HEK293T (cell line): Measurements from ENCODE around the gene CCL11.

ENCODE experiments used
- CTCF ChIA-PET: fragments of 350-600 bp; formaldehyde crosslinking; extraction: SDS; loops from one replicate; lab custom pipeline; 2021; ENCODE audit warnings: antibody characterized with exemption, inconsistent platforms; lab: Yijun Ruan, JAX
- POLR2A ChIA-PET: fragments of 350-600 bp; formaldehyde crosslinking; extraction: SDS; loops from one replicate; lab custom pipeline; 2020; ENCODE audit warnings: antibody characterized with exemption, inconsistent platforms; lab: Yijun Ruan, JAX
- DNase-seq: peaks from one replicate; pipeline ENCODE4 v3.0.0; 2012; ENCODE audit warnings: mixed read lengths; ENCODE audit errors: extremely low spot score
- ARNT ChIP-seq: fragments of 450-650 bp; IDR thresholded peaks from 2 replicates; pipeline ENCODE4 v1.6.1; 2017; ENCODE audit warnings: mild to moderate bottlenecking
- BHLHE40 ChIP-seq: fragments of 450-650 bp; IDR thresholded peaks from 2 replicates; pipeline ENCODE4 v1.6.1; 2016; ENCODE audit warnings: mild to moderate bottlenecking, moderate library complexity, borderline replicate concordance
- CTBP1 ChIP-seq: fragments of 450-650 bp; IDR thresholded peaks from 2 replicates; pipeline ENCODE4 v1.6.1; 2016; ENCODE audit warnings: borderline replicate concordance
- ELF4 ChIP-seq: fragments of 450-650 bp; IDR thresholded peaks from 2 replicates; pipeline ENCODE4 v1.6.1; 2017; ENCODE audit warnings: antibody characterized with exemption
- FOXA1 ChIP-seq: fragments of 450-650 bp; IDR thresholded peaks from 2 replicates; pipeline ENCODE4 v1.6.1; 2016; ENCODE audit warnings: mild to moderate bottlenecking
- FOXK2 ChIP-seq: fragments of 450-650 bp; IDR thresholded peaks from 2 replicates; pipeline ENCODE4 v1.6.1; 2016; ENCODE audit warnings: mild to moderate bottlenecking
- FOXM1 ChIP-seq: fragments of 450-650 bp; IDR thresholded peaks from 2 replicates; pipeline ENCODE4 v1.6.1; 2017; ENCODE audit warnings: mild to moderate bottlenecking, borderline replicate concordance
- HDGF ChIP-seq: fragments of 450-650 bp; IDR thresholded peaks from 2 replicates; pipeline ENCODE4 v1.6.1; 2017; ENCODE audit warnings: antibody characterized with exemption, borderline replicate concordance
- L3MBTL2 ChIP-seq: fragments of 450-650 bp; conservative IDR thresholded peaks from 2 replicates; pipeline ENCODE4 v1.6.1; 2016; ENCODE audit warnings: mild to moderate bottlenecking
- LEF1 ChIP-seq: fragments of 450-650 bp; IDR thresholded peaks from 2 replicates; pipeline ENCODE4 v1.6.1; 2017; ENCODE audit warnings: mild to moderate bottlenecking, borderline replicate concordance
- NFRKB ChIP-seq: fragments of 450-650 bp; IDR thresholded peaks from 2 replicates; pipeline ENCODE4 v1.6.1; 2016; ENCODE audit warnings: mild to moderate bottlenecking, moderate library complexity
- PKNOX1 ChIP-seq: fragments of 450-650 bp; IDR thresholded peaks from 2 replicates; pipeline ENCODE4 v1.6.1; 2016
- SP1 ChIP-seq: fragments of 450-650 bp; IDR thresholded peaks from 2 replicates; pipeline ENCODE4 v1.6.1; 2017
- SUZ12 ChIP-seq: fragments of 450-650 bp; IDR thresholded peaks from 2 replicates; pipeline ENCODE4 v1.6.1; 2016; ENCODE audit warnings: mild to moderate bottlenecking
- TARDBP ChIP-seq: fragments of 450-650 bp; IDR thresholded peaks from 2 replicates; pipeline ENCODE4 v1.6.1; 2016
- ZNF384 ChIP-seq: fragments of 450-650 bp; IDR thresholded peaks from 2 replicates; pipeline ENCODE4 v1.6.1; 2016

The CCL11 gene

GRCh38 chr17:34254651-34255380, 30.7 kb upstream of the CCL11 start, which contains the start of gene CCL2:
TSS of gene CCL2 (plus strand) at chr17:34255285. CDS start at chr17:34255350, 65 bp downstream.
- CTCF ChIA-PET = no interaction called here
- POLR2A ChIA-PET = no interaction called here

GRCh38 chr17:34255381-34255732, 30.2 kb upstream of the CCL11 start:
- CTCF ChIA-PET = no interaction called here
- TF ChIP-seq NFRKB = no peak
- TF ChIP-seq TARDBP = no peak
- TF ChIP-seq CTBP1 = no peak
- no peak for TF ChIP-seq BHLHE40
- no peak for TF ChIP-seq ARNT
- POLR2A ChIA-PET = no interaction called here
- no peak for DNase-seq

More at GRCh38 chr17:34254651-34255380, 30.7 kb upstream of the CCL11 start, which contains the start of gene CCL2:
- DNase-seq = peak; percentile 9
- TF ChIP-seq FOXA1 = no peak
- no peak for TF ChIP-seq NFRKB
- TF ChIP-seq ARNT = no peak
- TF ChIP-seq TARDBP = no peak
- no peak for TF ChIP-seq SUZ12
- no peak for TF ChIP-seq ZNF384
- TF ChIP-seq CTBP1 = no peak
- no peak for TF ChIP-seq PKNOX1
- TF ChIP-seq HDGF = no peak
- no peak for TF ChIP-seq L3MBTL2
- TF ChIP-seq ELF4 = no peak
- no peak for TF ChIP-seq FOXK2
- TF ChIP-seq BHLHE40 = no peak
- no peak for TF ChIP-seq LEF1
- no peak for TF ChIP-seq SP1
- TF ChIP-seq FOXM1 = no peak

- ChIA-PET POLR2A (no interaction called here), CTCF (no interaction called here)
- no peak for DNase-seq
- TF ChIP-seq LEF1 = no peak
- no peak for TF ChIP-seq NFRKB
- no peak for TF ChIP-seq ZNF384
- TF ChIP-seq SUZ12 = no peak
These were observed 29.7 kb upstream of the CCL11 start for GRCh38 chr17:34255841-34256240.

- no peak for TF ChIP-seq NFRKB
- TF ChIP-seq BHLHE40 = no peak
- TF ChIP-seq HDGF = no peak
- TF ChIP-seq CTBP1 = no peak
- TF ChIP-seq ZNF384 = no peak
- no peak for TF ChIP-seq ARNT
- no peak for TF ChIP-seq FOXK2
- TF ChIP-seq LEF1 = no peak
- TF ChIP-seq TARDBP = no peak
- TF ChIP-seq SP1 = no peak
- TF ChIP-seq FOXM1 = no peak
- no peak for TF ChIP-seq PKNOX1
- POLR2A ChIA-PET = no interaction called here
- DNase-seq = no peak
- CTCF ChIA-PET = no interaction called here
These were observed 28.1 kb upstream of the CCL11 start for GRCh38 chr17:34257299-34257985.

- TF ChIP-seq HDGF (no peak), ARNT (no peak), NFRKB (no peak), TARDBP (no peak), SP1 (no peak), FOXK2 (no peak), BHLHE40 (no peak), ELF4 (no peak), L3MBTL2 (no peak), PKNOX1 (no peak), SUZ12 (no peak), FOXM1 (no peak), FOXA1 (no peak), CTBP1 (no peak)
- ChIA-PET POLR2A (no interaction called here), CTCF (no interaction called here)
- no peak for DNase-seq
These were observed 27.6 kb upstream of the CCL11 start for GRCh38 chr17:34257986-34258326.

GRCh38 chr17:34259146-34259545, 26.4 kb upstream of the CCL11 start:
- DNase-seq = no peak

More at GRCh38 chr17:34259146-34259545, 26.4 kb upstream of the CCL11 start:
- ChIA-PET POLR2A (no interaction called here), CTCF (no interaction called here)
- no peak for TF ChIP-seq BHLHE40
- TF ChIP-seq ARNT = no peak
- no peak for TF ChIP-seq FOXA1
- no peak for TF ChIP-seq ZNF384
- no peak for TF ChIP-seq SUZ12
- TF ChIP-seq CTBP1 = no peak
- no peak for TF ChIP-seq TARDBP
- TF ChIP-seq FOXK2 = no peak
- TF ChIP-seq ELF4 = no peak
- TF ChIP-seq LEF1 = no peak
